ENCODE measurements around the gene SLC16A11. TPM values are rescaled to one million over a fixed set of nuclear protein-coding genes. Genes with fewer than 3 reads are reported as not detected.

Gene SLC16A11
- total RNA-seq, 1 donor from 2014 or later = not detected

DNA sequence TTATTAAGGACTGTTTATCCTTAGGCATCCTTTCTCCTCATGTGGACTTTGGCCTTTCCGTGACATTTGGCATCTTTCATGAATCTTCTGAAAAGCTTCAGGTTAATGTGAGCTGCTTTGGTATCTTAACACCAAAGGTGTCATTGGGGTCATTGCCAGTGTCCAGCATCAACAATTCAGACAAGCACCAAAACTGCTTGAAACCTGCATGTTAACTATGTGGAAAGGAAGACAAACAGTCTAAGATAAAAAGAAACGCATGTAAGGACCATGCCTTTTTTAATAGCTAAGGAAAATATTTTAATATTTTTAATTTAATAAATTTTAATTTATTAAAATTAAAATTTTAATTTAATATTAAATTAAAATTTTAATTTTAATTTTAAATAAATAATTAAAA is 40.1 kb downstream of the SLC16A11 start:
- DNase-seq (ENCODE audit: low spot score) = no peak
- Histone ChIP-seq H3K27ac (no peak overlapping the region), H3K9me3 (ENCODE audit: low read depth) (no peaks in the 10 kb centered on the region), H3K36me3 (no peaks in the 10 kb centered on the region), H3K9ac (no peak overlapping the region), H3K4me3 (no peak overlapping the region), H4K20me1 (ENCODE audit: low read depth) (peaks cover 5% of the 10 kb centered on the region), H3K4me1 (no peaks in the 10 kb centered on the region), H2AFZ (replicated peaks) (no peak overlapping the region), H3K79me2 (ENCODE audit: low read depth) (no peaks in the 10 kb centered on the region), H3K4me2 (no peak overlapping the region), H3F3A (ENCODE audit: low read depth) (peaks cover 19% of the 10 kb centered on the region), H3K27me3 (no peaks in the 10 kb centered on the region)
- Mint-ChIP-seq H3K36me3 (peaks cover 8% of the 10 kb centered on the region), H3K27ac (no peak overlapping the region), H3K4me3 (no peak overlapping the region), H3K27me3 (ENCODE audit: insufficient read depth, low read depth) (peaks cover 4% of the 10 kb centered on the region), H3K4me1 (peaks cover 2% of the 10 kb centered on the region), H3K9me3 (no peaks in the 10 kb centered on the region)
- TF ChIP-seq EZH2 (IDR thresholded peaks at IDR 0.05) (no peak), EZH2phosphoT487 (IDR thresholded peaks at IDR 0.05) (no peak)
- TF ChIP-seq, protein P1, sequence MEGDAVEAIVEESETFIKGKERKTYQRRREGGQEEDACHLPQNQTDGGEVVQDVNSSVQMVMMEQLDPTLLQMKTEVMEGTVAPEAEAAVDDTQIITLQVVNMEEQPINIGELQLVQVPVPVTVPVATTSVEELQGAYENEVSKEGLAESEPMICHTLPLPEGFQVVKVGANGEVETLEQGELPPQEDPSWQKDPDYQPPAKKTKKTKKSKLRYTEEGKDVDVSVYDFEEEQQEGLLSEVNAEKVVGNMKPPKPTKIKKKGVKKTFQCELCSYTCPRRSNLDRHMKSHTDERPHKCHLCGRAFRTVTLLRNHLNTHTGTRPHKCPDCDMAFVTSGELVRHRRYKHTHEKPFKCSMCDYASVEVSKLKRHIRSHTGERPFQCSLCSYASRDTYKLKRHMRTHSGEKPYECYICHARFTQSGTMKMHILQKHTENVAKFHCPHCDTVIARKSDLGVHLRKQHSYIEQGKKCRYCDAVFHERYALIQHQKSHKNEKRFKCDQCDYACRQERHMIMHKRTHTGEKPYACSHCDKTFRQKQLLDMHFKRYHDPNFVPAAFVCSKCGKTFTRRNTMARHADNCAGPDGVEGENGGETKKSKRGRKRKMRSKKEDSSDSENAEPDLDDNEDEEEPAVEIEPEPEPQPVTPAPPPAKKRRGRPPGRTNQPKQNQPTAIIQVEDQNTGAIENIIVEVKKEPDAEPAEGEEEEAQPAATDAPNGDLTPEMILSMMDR (IDR thresholded peaks at IDR 0.05) = no peak

DNA sequence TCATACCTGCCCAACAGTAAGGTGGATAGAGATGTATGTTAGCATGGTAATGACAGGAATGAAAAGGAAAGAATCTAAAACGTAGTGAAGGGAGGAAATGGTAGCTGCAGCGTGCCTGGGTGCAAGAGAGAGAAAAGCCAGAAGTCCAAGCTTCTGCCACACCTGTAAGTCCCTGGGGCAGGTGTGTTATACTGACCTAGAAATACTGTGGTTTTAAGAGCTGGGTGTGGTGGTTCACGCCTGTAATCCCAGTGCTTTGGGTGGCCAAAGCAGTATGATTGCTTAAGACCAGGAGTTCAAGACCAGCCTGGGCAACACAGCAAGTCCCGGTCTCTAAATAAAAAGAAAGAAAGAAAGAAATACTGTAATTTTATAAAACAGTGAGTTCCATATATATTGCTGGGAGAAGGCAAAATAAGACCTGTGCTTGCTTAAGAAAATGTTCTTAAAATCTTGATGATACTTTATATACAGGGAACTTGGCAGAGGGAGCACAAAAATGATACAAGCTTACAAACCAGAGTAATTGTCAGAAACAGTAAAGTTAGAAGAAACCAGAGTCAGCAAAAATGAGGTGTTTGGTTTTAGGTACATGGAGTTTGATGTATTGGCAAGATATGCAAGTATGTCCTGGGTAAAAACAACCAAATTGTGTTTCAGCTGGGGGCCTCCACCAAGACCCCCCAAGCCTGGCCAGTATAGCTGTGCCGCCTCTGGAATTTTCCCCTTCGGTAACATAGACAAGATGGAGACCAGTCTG is 41.4 kb downstream of the SLC16A11 start:
- Mint-ChIP-seq H3K27me3 (ENCODE audit: insufficient read depth, low read depth) (peaks cover 7% of the 10 kb centered on the region), H3K27ac (no peak overlapping the region), H3K9me3 (no peaks in the 10 kb centered on the region), H3K4me1 (peaks cover 2% of the 10 kb centered on the region), H3K36me3 (peaks cover 9% of the 10 kb centered on the region), H3K4me3 (no peak overlapping the region)
- no peak for DNase-seq (ENCODE audit: low spot score)
- Histone ChIP-seq H3K27me3 (no peaks in the 10 kb centered on the region), H2AFZ (replicated peaks) (no peak overlapping the region), H3K9me3 (ENCODE audit: low read depth) (no peaks in the 10 kb centered on the region), H3F3A (ENCODE audit: low read depth) (peaks cover 19% of the 10 kb centered on the region), H3K4me3 (no peak overlapping the region), H3K4me2 (no peak overlapping the region), H3K4me1 (no peaks in the 10 kb centered on the region), H3K27ac (no peak overlapping the region), H3K9ac (no peak overlapping the region), H3K36me3 (no peaks in the 10 kb centered on the region), H3K79me2 (ENCODE audit: low read depth) (no peaks in the 10 kb centered on the region), H4K20me1 (ENCODE audit: low read depth) (peaks cover 5% of the 10 kb centered on the region)
- TF ChIP-seq EZH2 (IDR thresholded peaks at IDR 0.05) = no peak
- no peak for TF ChIP-seq EZH2phosphoT487 (IDR thresholded peaks at IDR 0.05)
- TF ChIP-seq, protein P1 (IDR thresholded peaks at IDR 0.05) = no peak

DNA sequence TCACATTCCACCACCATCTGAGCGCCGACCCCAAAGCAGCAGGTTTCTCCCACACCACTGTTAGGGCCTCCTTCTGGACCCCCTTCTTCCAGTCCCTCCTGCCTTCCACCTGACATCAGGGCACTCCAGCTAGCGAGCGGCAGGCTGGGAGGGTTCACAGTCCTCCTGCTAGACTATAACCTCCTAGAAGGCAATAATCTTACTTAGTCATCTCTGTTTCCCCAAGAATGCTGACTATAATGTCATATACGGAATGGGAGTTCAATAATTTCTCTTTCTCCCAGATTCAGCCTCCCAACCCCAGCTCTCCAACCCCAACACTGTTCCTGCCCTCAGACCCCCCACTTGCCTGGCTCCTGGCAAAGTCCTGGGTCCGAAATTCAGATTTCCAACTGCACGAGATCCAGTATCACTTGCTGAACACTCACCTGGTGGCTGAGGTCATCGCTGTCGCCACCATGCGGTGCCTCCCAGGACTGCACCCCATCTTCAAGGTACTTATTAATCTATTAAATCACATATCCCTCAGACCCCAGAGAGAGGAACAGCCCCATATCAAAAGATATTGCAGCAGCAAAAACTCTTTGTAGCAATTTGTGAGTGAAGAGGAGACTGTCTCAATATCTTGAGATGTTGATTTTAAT is 42.5 kb downstream of the SLC16A11 start:
- H3K4me3 ChIP-seq = no peak overlapping the region
- H3K9ac ChIP-seq = no peak overlapping the region
- peaks cover 12% of the 10 kb centered on the region for H3K36me3 Mint-ChIP-seq
- no peak overlapping the region for H3K27ac Mint-ChIP-seq
- H3F3A ChIP-seq (ENCODE audit: low read depth) = peaks cover 27% of the 10 kb centered on the region
- peaks cover 2% of the 10 kb centered on the region for H3K27me3 Mint-ChIP-seq (ENCODE audit: insufficient read depth, low read depth)
- no peaks in the 10 kb centered on the region for H3K9me3 ChIP-seq (ENCODE audit: low read depth)
- peaks cover 8% of the 10 kb centered on the region for H3K27me3 ChIP-seq
- H3K27ac ChIP-seq = no peak overlapping the region
- H2AFZ ChIP-seq (replicated peaks) = no peak overlapping the region
- H3K9me3 Mint-ChIP-seq = no peaks in the 10 kb centered on the region
- H3K79me2 ChIP-seq (ENCODE audit: low read depth) = no peaks in the 10 kb centered on the region
- H3K4me1 ChIP-seq = no peaks in the 10 kb centered on the region
- no peak overlapping the region for H3K4me2 ChIP-seq
- H3K4me1 Mint-ChIP-seq = peaks cover 2% of the 10 kb centered on the region
- DNase-seq (ENCODE audit: low spot score) = peak; percentile 52
- no peak overlapping the region for H3K4me3 Mint-ChIP-seq
- no peaks in the 10 kb centered on the region for H3K36me3 ChIP-seq
- peaks cover 8% of the 10 kb centered on the region for H4K20me1 ChIP-seq (ENCODE audit: low read depth)
- TF ChIP-seq, protein P1 (IDR thresholded peaks at IDR 0.05) = peak; percentile 75
- no peak for TF ChIP-seq EZH2phosphoT487 (IDR thresholded peaks at IDR 0.05)
